AG04450 (cell line): Measurements from ENCODE around the gene DPP3. TPM values are rescaled to one million over a fixed set of nuclear protein-coding genes. Genes with fewer than 3 reads are reported as not detected.

Experiments
- CTCF ChIA-PET: fragments of 300-600, 350-600 bp; formaldehyde crosslinking; extraction: SDS; loops from one replicate; lab custom pipeline; 2022; ENCODE audit warnings: antibody characterized with exemption, inconsistent platforms; lab: Charles Lee
- POLR2A ChIA-PET: fragments of 350-600 bp; formaldehyde crosslinking; extraction: SDS; loops from one replicate; lab custom pipeline; 2021; ENCODE audit warnings: antibody characterized with exemption, inconsistent platforms; lab: Yijun Ruan, JAX
- DNase-seq: peaks from one replicate; pipeline ENCODE4 v3.0.0-alpha.2; 2011; ENCODE audit warnings: low read depth, low spot score
- H3K27ac ChIP-seq: one replicate; pipeline ENCODE4 v1.5.1; 2012; ENCODE audit warnings: low read depth, low read length, control low read depth
- H3K27me3 ChIP-seq: one replicate; pipeline ENCODE4 v1.6.0; 2012; ENCODE audit warnings: low read length; ENCODE audit not compliant: control insufficient read depth, insufficient read depth
- H3K4me3 ChIP-seq: 2 replicates; pipeline ENCODE4 v1.5.1; 2011; ENCODE audit warnings: mild to moderate bottlenecking, low read depth, low read length, control low read depth
- H3K9me3 ChIP-seq: 2 replicates; pipeline ENCODE4 v1.5.1; 2012; ENCODE audit warnings: low read length; ENCODE audit not compliant: control insufficient read depth, insufficient read depth
- CTCF ChIP-seq: IDR thresholded peaks from 2 replicates; pipeline ENCODE4 v1.5.1; 2011; ENCODE audit warnings: low read depth, low read length, control low read depth, inconsistent platforms
- polyA plus RNA-seq: library from polyadenylated mRNA; depleted of rRNA; stranded (reverse); fragments of >200 nt; gene quantifications from 2 replicates; pipeline ENCODE4 v1.2.3, GENCODE V29; 2011

Gene DPP3
- polyA plus RNA-seq, 1 experiment: 54.6 TPM

GRCh38 chr11:66509131-66509561, 28.9 kb downstream of the DPP3 start:
- H3K9me3 ChIP-seq: no peaks in the 10 kb centered on the region
- no peak for TF ChIP-seq CTCF
- H3K4me3 ChIP-seq: no peak overlapping the region
- DNase-seq: no peak
- ChIA-PET CTCF (interaction anchor here (0.6 to 1.0 kb wide), 2 partner anchors 136 to 145 kb away, joined by 4 to 6 read pairs; no protein-coding TSS in a partner anchor), POLR2A (interaction anchor here (1.3 kb wide), 1 partner anchor 29 kb away, joined by 3 read pairs; the partner anchor contains the start of gene DPP3)
- H3K27ac ChIP-seq: no peak overlapping the region
- no peaks in the 10 kb centered on the region for H3K27me3 ChIP-seq

- peak; percentile 26 for DNase-seq
- H3K9me3 ChIP-seq: no peaks in the 10 kb centered on the region
- peak within 1 kb of the TSS; percentile 97 for H3K4me3 ChIP-seq
- peak within 1 kb of the TSS; percentile 2 for H3K27ac ChIP-seq
- ChIA-PET POLR2A (interaction anchor here (0.6 to 1.5 kb wide), 3 partner anchors 30 to 44 kb away, joined by 3 to 6 read pairs (median 4); partner anchors contain the start of genes DPP3, PELI3 and ZDHHC24), CTCF (interaction anchor here (0.6 to 1.0 kb wide), 2 partner anchors 135 to 222 kb away, joined by 6 read pairs; no protein-coding TSS in a partner anchor)
- H3K27me3 ChIP-seq: no peaks in the 10 kb centered on the region
- TF ChIP-seq CTCF: no peak; the same call in 1 of the 2 replicates
Observed at GRCh38 chr11:66510271-66510989, 30.2 kb downstream of the DPP3 start, which contains the start of gene BBS1. TSS of gene BBS1 (plus strand) at chr11:66510635. CDS start at chr11:66510660, 25 bp downstream.

- Histone ChIP-seq H3K27me3 (no peaks in the 10 kb centered on the region), H3K27ac (peak overlapping the region; percentile 2), H3K9me3 (no peaks in the 10 kb centered on the region), H3K4me3 (peak overlapping the region; percentile 97)
- ChIA-PET CTCF (no interaction called here), POLR2A (interaction anchor here (1.5 kb wide), 1 partner anchor 35 kb away, joined by 6 read pairs; the partner anchor contains the start of gene ZDHHC24)
- TF ChIP-seq CTCF: no peak
- no peak for DNase-seq
Observed at GRCh38 chr11:66510990-66511339, 30.7 kb downstream of the DPP3 start.

GRCh38 chr11:66523611-66524010, 43.4 kb downstream of the DPP3 start:
- POLR2A ChIA-PET: interaction anchor here (0.5 kb wide), 1 partner anchor 472 kb away, joined by 4 read pairs; no protein-coding TSS in a partner anchor
- CTCF ChIA-PET: no interaction called here

More at GRCh38 chr11:66523611-66524010, 43.4 kb downstream of the DPP3 start:
- no peak for DNase-seq
- Histone ChIP-seq H3K27ac (no peak overlapping the region), H3K4me3 (no peak overlapping the region), H3K9me3 (no peaks in the 10 kb centered on the region), H3K27me3 (no peaks in the 10 kb centered on the region)
- no peak for TF ChIP-seq CTCF
